HG03565 (cell line): ENCODE measurements around the gene BUD31.
"Not testable (repeated sequence)": the region's sequence is repeated elsewhere in the genome, so short reads cannot be mapped to it uniquely, and the experiment has no call there.

Experiments used
- ATAC-seq: cut with Tn5 transposase; IDR thresholded peaks from one replicate; pipeline ENCODE4 v1.9.1; 2021; ENCODE audit warnings: mild to moderate bottlenecking, moderate library complexity; ENCODE audit not compliant: unreplicated experiment

Gene BUD31

GRCh38 chr7:99397297-99397983, 11.3 kb upstream of the BUD31 start:
- no peak for ATAC-seq

GRCh38 chr7:99398891-99399445, 9.8 kb upstream of the BUD31 start:
- no peak for ATAC-seq

- no peak for ATAC-seq
Observed at GRCh38 chr7:99399597-99399996, 9.2 kb upstream of the BUD31 start.

- ATAC-seq: no peak
Observed at GRCh38 chr7:99402854-99403253, 5.9 kb upstream of the BUD31 start.

- no peak for ATAC-seq
Observed at GRCh38 chr7:99403764-99404163, 5.0 kb upstream of the BUD31 start.

- no peak for ATAC-seq
Observed at GRCh38 chr7:99404235-99404976, 4.4 kb upstream of the BUD31 start.

- ATAC-seq: no peak
Observed at GRCh38 chr7:99404977-99405320, 3.8 kb upstream of the BUD31 start.

- no peak for ATAC-seq
Observed at GRCh38 chr7:99406557-99406956, 2.2 kb upstream of the BUD31 start.

GRCh38 chr7:99407872-99408378, 844 bp upstream of the BUD31 start:
- ATAC-seq: no peak

- ATAC-seq: no peak
Observed at GRCh38 chr7:99409192-99409572, 413 bp downstream of the BUD31 start.

GRCh38 chr7:99409806-99410205, 1.0 kb downstream of the BUD31 start:
- ATAC-seq: no peak

GRCh38 chr7:99410635-99411034, 1.9 kb downstream of the BUD31 start:
- no peak for ATAC-seq

GRCh38 chr7:99415513-99416127, 6.9 kb downstream of the BUD31 start:
- not testable (repeated sequence) for ATAC-seq

GRCh38 chr7:99418260-99418659, 9.5 kb downstream of the BUD31 start:
- no peak for ATAC-seq

GRCh38 chr7:99419323-99420021, 10.7 kb downstream of the BUD31 start:
- no peak for ATAC-seq

GRCh38 chr7:99420213-99420612, 11.4 kb downstream of the BUD31 start:
- no peak for ATAC-seq

GRCh38 chr7:99420986-99421385, 12.2 kb downstream of the BUD31 start:
- no peak for ATAC-seq

GRCh38 chr7:99422186-99422585, 13.4 kb downstream of the BUD31 start:
- no peak for ATAC-seq

GRCh38 chr7:99422625-99423024, 13.9 kb downstream of the BUD31 start:
- ATAC-seq: no peak

- ATAC-seq: no peak
Observed at GRCh38 chr7:99424932-99425730, 16.4 kb downstream of the BUD31 start.
